PC-3 (cell line): ENCODE results near the gene HOXC10.

Experiments
- CTCF ChIP-seq: fragments of 300-600 bp; sonication (generic); conservative IDR thresholded peaks from 2 replicates; pipeline ENCODE4 v1.5.1; 2017; ENCODE audit warnings: antibody characterized with exemption, low read depth, mild to moderate bottlenecking, low read length
- EZH2 ChIP-seq: fragments of 300-600 bp; sonication (generic); IDR thresholded peaks from one replicate; pipeline ENCODE4 v1.6.1; 2017; ENCODE audit warnings: antibody characterized with exemption, mild to moderate bottlenecking, low read length; ENCODE audit not compliant: unreplicated experiment

GRCh38 chr12:54019091-54019811, 34.3 kb downstream of the HOXC10 start:
- no peak for TF ChIP-seq CTCF
- no peak for TF ChIP-seq EZH2
